Tibial nerve (tissue), 3 donors: Measurements from ENCODE around the gene CNIH4.

Experiments
- POLR2A ChIP-seq, 2 donors: fragments of 450-650 bp; IDR thresholded peaks; one replicate each; pipeline ENCODE4 v1.6.1; 2017; ENCODE audit warnings: antibody characterized with exemption in 2 of 2, mild to moderate bottlenecking in 2 of 2, moderate library complexity in 2 of 2
- TF ChIP-seq, protein P1 (sequence below), 5 experiments: fragments of 200-600 bp in 3 of 5; fragments of 450-650 bp in 2 of 5; sonication (generic) in 3 of 5; IDR thresholded peaks; one replicate each; pipeline ENCODE4 v1.5.1; 2016 to 2019; ENCODE audit warnings: antibody characterized with exemption in 5 of 5, mild to moderate bottlenecking in 3 of 5, moderate library complexity in 2 of 5

DNA sequence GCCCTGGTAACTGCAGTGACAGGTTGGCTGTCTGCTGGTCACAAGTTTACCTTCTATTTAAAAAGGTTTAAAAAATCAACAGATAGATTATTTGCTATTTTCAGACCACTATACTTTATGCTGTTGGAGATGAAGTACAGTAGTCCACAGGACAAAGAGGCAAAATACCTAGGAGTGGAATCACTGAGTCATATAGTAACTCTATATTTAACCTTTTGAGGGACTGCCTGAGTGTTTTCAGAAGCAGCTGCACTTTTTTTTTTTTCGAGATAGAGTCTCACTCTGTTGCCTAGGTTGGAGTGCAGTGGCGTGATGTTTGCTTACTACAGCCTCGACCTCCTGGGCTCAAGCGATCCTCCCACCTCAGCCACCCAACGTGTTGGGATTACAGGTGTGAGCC, 11.7 kb downstream of the CNIH4 start:
- TF ChIP-seq, protein P1, sequence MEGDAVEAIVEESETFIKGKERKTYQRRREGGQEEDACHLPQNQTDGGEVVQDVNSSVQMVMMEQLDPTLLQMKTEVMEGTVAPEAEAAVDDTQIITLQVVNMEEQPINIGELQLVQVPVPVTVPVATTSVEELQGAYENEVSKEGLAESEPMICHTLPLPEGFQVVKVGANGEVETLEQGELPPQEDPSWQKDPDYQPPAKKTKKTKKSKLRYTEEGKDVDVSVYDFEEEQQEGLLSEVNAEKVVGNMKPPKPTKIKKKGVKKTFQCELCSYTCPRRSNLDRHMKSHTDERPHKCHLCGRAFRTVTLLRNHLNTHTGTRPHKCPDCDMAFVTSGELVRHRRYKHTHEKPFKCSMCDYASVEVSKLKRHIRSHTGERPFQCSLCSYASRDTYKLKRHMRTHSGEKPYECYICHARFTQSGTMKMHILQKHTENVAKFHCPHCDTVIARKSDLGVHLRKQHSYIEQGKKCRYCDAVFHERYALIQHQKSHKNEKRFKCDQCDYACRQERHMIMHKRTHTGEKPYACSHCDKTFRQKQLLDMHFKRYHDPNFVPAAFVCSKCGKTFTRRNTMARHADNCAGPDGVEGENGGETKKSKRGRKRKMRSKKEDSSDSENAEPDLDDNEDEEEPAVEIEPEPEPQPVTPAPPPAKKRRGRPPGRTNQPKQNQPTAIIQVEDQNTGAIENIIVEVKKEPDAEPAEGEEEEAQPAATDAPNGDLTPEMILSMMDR (IDR thresholded peaks at IDR 0.05): no peak
- no peak for TF ChIP-seq POLR2A (IDR thresholded peaks at IDR 0.05)
